Inferior parietal cortex (tissue), 1 donor: ENCODE measurements around the gene DDAH1.
A peak's percentile ranks its signal among the peaks of the same experiment; 100 is the strongest.

Experiments
- DNase-seq: peaks from one replicate; pipeline ENCODE4 v3.0.0-alpha.2; 2016; ENCODE audit errors: extremely low spot score

DDAH1 gene

GRCh38 chr1:85440612-85441011 is 24.3 kb downstream of the DDAH1 start:
- DNase-seq: no peak

- no peak for DNase-seq
Measured at GRCh38 chr1:85438353-85438752, 26.6 kb downstream of the DDAH1 start.

DNA sequence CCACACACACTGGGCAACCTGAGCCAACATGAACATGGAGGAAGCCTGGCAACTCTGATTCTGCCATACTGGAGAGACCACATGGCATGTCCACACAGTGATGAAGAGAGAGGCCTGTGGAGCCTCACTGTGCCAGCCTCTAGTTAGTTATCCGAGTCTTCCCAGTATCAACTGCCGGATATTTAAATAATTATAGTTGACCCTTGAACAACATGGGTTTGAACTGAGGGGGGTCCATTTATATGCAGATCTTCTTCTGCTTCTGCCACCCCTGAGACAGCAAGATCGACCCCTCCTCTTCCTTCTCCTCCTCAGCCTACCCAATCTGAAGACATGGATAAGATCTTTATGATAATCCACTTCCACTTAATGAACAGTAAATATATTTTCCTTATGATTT is 27.8 kb downstream of the DDAH1 start:
- DNase-seq: no peak

- DNase-seq: no peak
Measured at GRCh38 chr1:85433096-85433495, 31.9 kb downstream of the DDAH1 start.

DNA sequence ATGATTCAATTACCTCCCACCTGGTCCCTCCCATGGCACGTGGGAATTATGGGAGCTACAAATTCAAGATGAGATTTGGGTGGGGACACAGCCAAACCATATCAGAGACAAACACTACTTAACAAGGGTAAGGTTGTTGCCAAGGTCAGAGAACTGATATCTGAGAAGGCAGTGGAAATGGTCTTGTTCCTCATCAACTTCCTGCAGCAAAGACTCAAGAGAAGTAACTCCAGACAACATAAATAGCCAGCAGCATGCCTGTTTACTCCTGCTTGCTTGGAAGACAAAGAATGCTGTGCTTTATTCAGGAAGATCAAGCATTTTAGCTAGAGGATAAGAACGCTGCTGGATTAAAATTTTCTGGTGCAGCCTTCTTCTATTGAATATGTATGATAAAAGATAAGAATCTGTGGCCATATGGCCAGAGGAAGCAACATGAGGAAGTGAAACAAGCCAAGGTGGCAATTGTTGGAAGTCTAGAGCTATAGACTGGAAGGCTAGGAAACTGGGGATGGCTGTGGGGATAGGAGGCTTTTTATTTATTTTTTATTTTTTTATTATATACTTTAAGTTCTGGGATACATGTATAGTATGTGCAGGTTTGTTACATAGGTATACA is 36.4 kb downstream of the DDAH1 start:
- DNase-seq: no peak

DNA sequence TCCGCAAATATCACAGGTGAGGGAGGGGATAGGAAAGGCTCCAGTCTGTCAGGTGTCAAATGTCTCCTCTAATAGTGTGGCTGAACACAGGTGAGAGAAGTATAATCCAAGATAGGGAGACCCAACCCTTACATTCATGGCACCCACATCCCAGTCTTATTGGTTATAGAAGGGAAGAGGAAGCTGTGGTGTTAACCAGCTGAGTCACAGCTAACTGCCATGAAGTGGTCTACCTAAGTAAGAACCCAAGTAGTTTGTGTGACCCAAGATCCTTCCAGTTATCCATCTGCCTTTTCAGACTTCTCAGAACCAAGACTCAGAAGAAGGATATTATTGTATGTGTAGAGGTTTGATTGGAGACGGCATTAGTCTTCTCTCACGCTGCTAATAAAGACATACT is 37.1 kb downstream of the DDAH1 start:
- no peak for DNase-seq

- DNase-seq: no peak
Measured at GRCh38 chr1:85427331-85427730, 37.6 kb downstream of the DDAH1 start.

DNA sequence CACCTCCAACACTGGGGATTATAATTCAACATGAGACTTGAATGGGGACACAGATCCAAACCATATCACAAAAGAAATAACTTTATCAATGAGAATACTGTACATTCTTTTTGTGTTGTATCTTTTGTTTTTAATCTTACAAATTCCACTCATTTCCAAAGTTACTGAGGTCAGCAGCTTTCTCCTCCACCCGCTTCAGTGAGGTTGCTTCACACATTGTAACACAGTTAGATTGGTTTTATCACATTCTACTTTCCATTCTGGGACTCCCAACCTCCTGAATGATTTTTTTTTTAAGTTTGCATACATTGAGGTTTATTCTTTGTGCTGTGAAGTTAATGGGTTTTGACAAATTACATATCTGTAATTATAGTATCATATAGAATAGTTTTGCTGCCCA is 43.8 kb downstream of the DDAH1 start:
- DNase-seq: no peak

DNA sequence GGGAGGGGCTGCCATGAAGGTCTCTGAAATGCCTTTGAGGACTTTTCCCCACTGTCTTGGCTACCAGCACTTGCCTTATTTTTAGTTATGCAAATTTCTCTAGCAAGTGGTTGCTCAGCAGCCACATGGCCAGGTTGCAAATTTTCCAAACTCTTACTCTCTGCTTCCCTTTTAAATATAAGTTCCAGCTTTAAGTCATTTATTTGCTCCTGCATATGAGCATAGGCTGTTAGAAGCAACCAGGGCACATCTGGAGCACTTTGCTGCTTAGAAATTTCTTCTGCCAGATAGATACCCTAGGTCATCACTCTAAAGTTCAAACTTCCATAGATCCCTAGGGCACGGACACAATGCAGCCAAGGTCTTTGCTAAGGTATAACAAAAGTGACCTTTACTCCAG is 44.8 kb downstream of the DDAH1 start:
- no peak for DNase-seq

DNA sequence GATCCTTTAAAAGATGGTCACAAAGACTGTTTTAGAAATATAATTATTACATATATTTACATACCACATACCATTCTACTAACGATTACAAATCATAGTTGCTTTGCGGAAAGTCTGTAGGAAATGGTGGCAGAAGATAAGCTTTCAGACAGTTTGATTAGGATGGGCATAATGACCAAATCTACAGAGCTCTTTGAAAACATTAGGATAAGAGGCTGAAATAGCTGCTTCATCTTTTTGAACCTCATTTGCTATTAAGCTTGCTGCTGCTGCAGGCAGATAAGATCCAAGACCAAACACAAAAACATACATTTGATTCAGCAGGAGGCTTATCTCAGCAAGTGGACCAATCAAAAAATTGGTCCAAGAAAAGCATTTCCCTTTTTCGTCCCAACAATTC is 47.1 kb downstream of the DDAH1 start:
- DNase-seq: no peak

DNA sequence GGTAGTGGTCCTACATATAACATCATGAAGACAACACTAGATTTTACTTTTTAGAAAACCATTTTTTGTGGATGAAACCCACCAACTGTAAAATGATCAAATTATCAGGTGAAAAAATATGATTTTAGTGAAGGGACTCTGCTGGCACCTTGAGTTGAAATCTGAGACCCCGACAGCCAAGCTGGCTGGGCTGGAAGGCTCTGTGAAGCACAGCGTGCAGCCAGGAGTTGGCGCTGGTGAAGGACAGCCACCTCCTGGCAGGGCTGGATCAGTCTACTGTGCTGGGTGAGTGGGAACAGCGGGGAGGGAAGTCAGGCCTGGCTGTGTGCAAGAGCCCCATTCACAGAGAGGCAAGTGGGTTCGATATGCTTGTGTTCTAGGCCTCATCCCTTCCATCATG is 47.9 kb downstream of the DDAH1 start:
- DNase-seq: no peak

GRCh38 chr1:85413169-85413568 is 51.8 kb downstream of the DDAH1 start:
- no peak for DNase-seq

GRCh38 chr1:85411567-85412305 is 53.2 kb downstream of the DDAH1 start:
- no peak for DNase-seq

GRCh38 chr1:85409516-85409915 is 55.4 kb downstream of the DDAH1 start:
- DNase-seq: no peak

DNA sequence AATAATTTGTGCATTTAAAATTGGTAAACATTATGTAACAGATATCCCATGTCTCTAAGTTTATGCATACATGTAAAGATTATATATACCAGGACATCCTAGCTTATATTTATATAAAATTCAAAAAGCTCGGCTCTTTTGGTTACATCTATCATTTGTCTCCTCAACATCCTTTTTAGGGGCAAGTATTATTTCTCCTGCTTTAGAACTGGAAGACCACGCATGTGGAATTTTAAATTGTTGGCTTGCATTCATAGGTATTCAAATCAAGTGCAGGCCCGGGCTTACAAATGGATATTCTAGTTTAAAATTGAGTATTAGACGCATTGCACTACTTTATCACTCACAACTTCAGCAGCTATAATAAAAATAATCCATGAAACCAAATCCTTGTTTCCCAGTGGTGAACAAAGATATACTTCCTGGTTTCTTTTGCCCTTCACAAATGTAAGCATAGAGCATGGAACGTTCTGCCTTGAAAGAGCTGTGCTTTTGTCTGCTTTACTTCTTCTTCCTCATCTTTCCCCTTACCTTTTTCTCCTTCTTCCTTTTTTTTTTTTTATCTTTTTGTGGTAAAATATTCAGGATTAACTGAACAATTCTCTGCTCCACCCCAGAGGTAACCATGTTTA is 57.1 kb downstream of the DDAH1 start:
- DNase-seq: peak; percentile 20

- DNase-seq: peak; percentile 43
Measured at GRCh38 chr1:85406887-85407533, 57.9 kb downstream of the DDAH1 start.

- no peak for DNase-seq
Measured at GRCh38 chr1:85406081-85406480, 58.9 kb downstream of the DDAH1 start.

GRCh38 chr1:85404408-85404807 is 60.6 kb downstream of the DDAH1 start:
- DNase-seq: no peak

DNA sequence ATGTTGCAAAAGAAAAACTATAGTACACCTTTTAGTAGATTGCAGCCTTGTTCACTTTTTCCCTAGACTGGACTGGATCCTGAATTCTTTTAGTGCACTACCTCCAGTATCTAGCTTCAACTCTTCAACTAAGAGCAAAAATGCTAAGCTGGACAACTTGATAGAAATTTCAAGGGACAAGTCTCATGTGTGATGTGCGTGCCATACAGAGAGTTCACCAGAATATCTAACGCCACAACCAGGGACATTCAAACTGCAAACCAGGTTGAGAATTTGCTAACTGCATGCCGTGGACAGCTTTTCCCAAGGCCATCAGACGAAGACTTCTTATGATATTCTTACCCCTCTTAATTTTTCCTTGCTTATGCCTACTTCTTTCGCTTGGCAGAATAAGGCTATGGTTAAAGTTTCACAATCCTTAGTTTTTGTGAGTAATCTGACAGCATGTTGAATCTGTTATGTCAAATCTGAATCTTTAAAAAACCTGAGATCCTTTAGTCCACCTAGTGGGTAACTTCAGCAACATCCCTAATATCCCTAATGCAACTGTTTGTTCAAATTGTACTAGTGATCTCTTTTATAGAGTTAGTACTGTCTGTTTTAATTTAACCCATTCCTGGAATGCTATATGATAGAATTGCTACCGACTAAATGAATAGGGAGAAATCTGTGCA is 66.4 kb downstream of the DDAH1 start:
- no peak for DNase-seq

- DNase-seq: no peak
Measured at GRCh38 chr1:85397490-85398032, 67.4 kb downstream of the DDAH1 start.

GRCh38 chr1:85396194-85396593 is 68.8 kb downstream of the DDAH1 start:
- DNase-seq: no peak

GRCh38 chr1:85394130-85394529 is 70.8 kb downstream of the DDAH1 start:
- no peak for DNase-seq
